HepG2 (cell line): ENCODE results near the gene TMEM240.
"Not testable (repeated sequence)": the region's sequence is repeated elsewhere in the genome, so short reads cannot be mapped to it uniquely, and the experiment has no call there.

Experiments
- FOXA1 ChIP-seq, 2 experiments: fragments of 450-650 bp in 1 of 2; sonication (generic) in 1 of 2; formaldehyde crosslinking in 1 of 2; IDR thresholded peaks; 2 replicates each; pipeline versions ENCODE4 v1.4.0 to v1.6.1; 2016 to 2020; ENCODE audit warnings: missing genetic modification reagents in 1 of 2
- KLF12 ChIP-seq: sonication (generic); formaldehyde crosslinking; IDR thresholded peaks from 2 replicates; pipeline ENCODE4 v1.4.0; 2020; ENCODE audit warnings: missing genetic modification reagents, borderline replicate concordance
- NR2F6 ChIP-seq, 2 experiments: IDR thresholded peaks; 2 replicates each; pipeline ENCODE4 v1.6.1; 2016; ENCODE audit warnings: antibody characterized with exemption in 1 of 2, mild to moderate bottlenecking in 1 of 2
- POLR2A ChIP-seq, 2 experiments: IDR thresholded peaks; 2 replicates each; pipeline ENCODE4 v1.6.1; 2011; ENCODE audit warnings: low read depth in 2 of 2, low read length in 2 of 2, mild to moderate bottlenecking in 1 of 2, moderate library complexity in 1 of 2; ENCODE audit not compliant: insufficient read depth in 1 of 2
- RBM39 ChIP-seq: fragments of 200-400 bp; formaldehyde crosslinking; IDR thresholded peaks from one replicate; pipeline ENCODE4 v1.6.1; 2018; ENCODE audit warnings: antibody characterized with exemption, mild to moderate bottlenecking, low read depth, low read length; ENCODE audit not compliant: poor library complexity, severe bottlenecking
- TAF1 ChIP-seq: sonication (generic); formaldehyde crosslinking; IDR thresholded peaks from 2 replicates; pipeline ENCODE4 v1.4.0; 2020; ENCODE audit warnings: missing genetic modification reagents
- ZBTB20 ChIP-seq: sonication (generic); formaldehyde crosslinking; IDR thresholded peaks from 2 replicates; pipeline ENCODE4 v1.8.1; 2023; ENCODE audit warnings: missing genetic modification reagents, low read depth, mild to moderate bottlenecking, borderline replicate concordance
- TF ChIP-seq, protein P1 (sequence below): sonication (generic); formaldehyde crosslinking; IDR thresholded peaks from 2 replicates; pipeline ENCODE4 v1.4.0; 2020; ENCODE audit warnings: missing genetic modification reagents, borderline replicate concordance

DNA sequence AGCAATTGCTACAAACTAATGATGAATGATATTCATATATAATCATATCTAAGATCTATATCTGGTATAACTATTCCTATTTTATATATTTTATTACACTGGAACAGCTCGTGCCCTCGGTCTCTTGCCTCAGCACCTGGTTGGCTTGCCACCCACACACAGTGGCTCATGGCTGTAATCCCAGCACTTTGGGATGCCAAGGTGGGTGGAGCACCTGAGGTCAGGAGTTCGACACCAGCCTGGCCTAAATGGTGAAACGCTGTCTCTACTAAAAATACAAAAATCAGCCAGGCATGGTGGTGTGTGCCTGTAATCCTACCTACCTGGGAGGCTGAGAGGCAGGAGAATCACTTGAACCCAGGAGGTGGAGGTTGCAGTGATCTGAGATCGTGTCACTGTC is 34.6 kb downstream of the TMEM240 start:
- not testable (repeated sequence) for TF ChIP-seq TAF1 (CRISPR knock-in tag); RBM39; ZBTB20 (CRISPR knock-in tag); POLR2A (IDR thresholded peaks at IDR 0.05; ENCODE audit: insufficient read depth in 1 of 2, low read depth in 2 of 2, low read length in 2 of 2); NR2F6 (IDR thresholded peaks at IDR 0.05); NR2F6 (CRISPR knock-in tag; IDR thresholded peaks at IDR 0.05); KLF12 (CRISPR knock-in tag); FOXA1 (IDR thresholded peaks at IDR 0.05); FOXA1 (CRISPR knock-in tag; IDR thresholded peaks at IDR 0.05)
- TF ChIP-seq, protein P1, sequence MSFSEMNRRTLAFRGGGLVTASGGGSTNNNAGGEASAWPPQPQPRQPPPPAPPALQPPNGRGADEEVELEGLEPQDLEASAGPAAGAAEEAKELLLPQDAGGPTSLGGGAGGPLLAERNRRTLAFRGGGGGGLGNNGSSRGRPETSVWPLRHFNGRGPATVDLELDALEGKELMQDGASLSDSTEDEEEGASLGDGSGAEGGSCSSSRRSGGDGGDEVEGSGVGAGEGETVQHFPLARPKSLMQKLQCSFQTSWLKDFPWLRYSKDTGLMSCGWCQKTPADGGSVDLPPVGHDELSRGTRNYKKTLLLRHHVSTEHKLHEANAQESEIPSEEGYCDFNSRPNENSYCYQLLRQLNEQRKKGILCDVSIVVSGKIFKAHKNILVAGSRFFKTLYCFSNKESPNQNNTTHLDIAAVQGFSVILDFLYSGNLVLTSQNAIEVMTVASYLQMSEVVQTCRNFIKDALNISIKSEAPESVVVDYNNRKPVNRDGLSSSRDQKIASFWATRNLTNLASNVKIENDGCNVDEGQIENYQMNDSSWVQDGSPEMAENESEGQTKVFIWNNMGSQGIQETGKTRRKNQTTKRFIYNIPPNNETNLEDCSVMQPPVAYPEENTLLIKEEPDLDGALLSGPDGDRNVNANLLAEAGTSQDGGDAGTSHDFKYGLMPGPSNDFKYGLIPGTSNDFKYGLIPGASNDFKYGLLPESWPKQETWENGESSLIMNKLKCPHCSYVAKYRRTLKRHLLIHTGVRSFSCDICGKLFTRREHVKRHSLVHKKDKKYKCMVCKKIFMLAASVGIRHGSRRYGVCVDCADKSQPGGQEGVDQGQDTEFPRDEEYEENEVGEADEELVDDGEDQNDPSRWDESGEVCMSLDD, result not testable (repeated sequence)
